CD4-positive, alpha-beta memory T cell (primary cell): ENCODE measurements around the gene PMM2. TPM values are rescaled to one million over a fixed set of nuclear protein-coding genes. Genes with fewer than 3 reads are reported as not detected.

Source experiments
- polyA plus RNA-seq, 2 donors: library from polyadenylated mRNA; unstranded; fragments of 300-500 nt; fragmentation: Illumina TruSeq; gene quantifications; one replicate each; pipeline ENCODE4 v1.2.3, GENCODE V29; 2021
- total RNA-seq, 2 experiments: library from RNA; stranded (reverse); gene quantifications; one replicate each; pipeline ENCODE4 v1.2.3, GENCODE V29; 2021

The PMM2 gene
- total and polyA plus RNA-seq, 4 experiments from 2014 or later, result 21.2 to 61.7 (median 43.4) TPM

Other genes with a start within 250 kb of the PMM2 start
- not detected for gene TMEM114, start 207.3 kb upstream of the PMM2 start, total RNA-seq
- not detected for gene TMEM114, start 207.3 kb upstream of the PMM2 start, polyA plus RNA-seq
- 10 to 100 TPM; 42.9 to 49.8 TPM for gene METTL22, start 176.1 kb upstream of the PMM2 start, total RNA-seq
- gene METTL22, start 176.1 kb upstream of the PMM2 start, polyA plus RNA-seq, result 10 to 100 TPM in 1 of 2 donors, 1 to 10 TPM in 1; 6.2 to 14.2 TPM
- 10 to 100 TPM; 10.0 to 10.8 TPM for gene ABAT, start 123.2 kb upstream of the PMM2 start, total RNA-seq
- 1 to 10 TPM; 2.8 to 3.1 TPM for gene ABAT, start 123.2 kb upstream of the PMM2 start, polyA plus RNA-seq
- 10 to 100 TPM; 15.6 to 17.9 TPM for gene TMEM186, start 200 bp upstream of the PMM2 start, total RNA-seq
- 10 to 100 TPM in 1 of 2 donors, 1 to 10 TPM in 1; 9.4 to 20.0 TPM for gene TMEM186, start 200 bp upstream of the PMM2 start, polyA plus RNA-seq
- 10 to 100 TPM; 39.3 to 43.2 TPM for gene CARHSP1, start 71.2 kb downstream of the PMM2 start, total RNA-seq
- gene CARHSP1, start 71.2 kb downstream of the PMM2 start, polyA plus RNA-seq, result 10 to 100 TPM; 33.2 to 57.2 TPM
- gene LITAFD, start 84.5 kb downstream of the PMM2 start, total RNA-seq, result not detected
- gene LITAFD, start 84.5 kb downstream of the PMM2 start, polyA plus RNA-seq, result not detected
- 100 to 1,000 TPM; 194 to 206 TPM for gene USP7, start 166.1 kb downstream of the PMM2 start, total RNA-seq
- 10 to 100 TPM in 1 of 2 donors, 1 to 10 TPM in 1; 4.8 to 17.8 TPM for gene USP7, start 166.1 kb downstream of the PMM2 start, polyA plus RNA-seq